Gastrocnemius medialis (tissue), 4 donors: ENCODE data around the gene ILDR2. TPM values are rescaled to one million over a fixed set of nuclear protein-coding genes. Genes with fewer than 3 reads are reported as not detected.

Experiments
- ATAC-seq, 2 donors: fragments of 150-250 bp; one replicate each; pipeline ENCODE4 v1.9.1; 2016
- DNase-seq, 2 donors: peaks; one replicate each; pipeline ENCODE4 v3.0.0-alpha.2; 2019
- H3K27ac ChIP-seq, 4 donors: fragments of 200-600 bp; sonication (generic); 1 replicate in 1 of 4; 2 replicates in 3 of 4; pipeline ENCODE4 v1.5.1; 2016 to 2018; ENCODE audit warnings: mild to moderate bottlenecking in 2 of 4, moderate library complexity in 1 of 4
- H3K27me3 ChIP-seq, 3 donors: fragments of 200-600 bp; sonication (generic) in 2 of 3; 1 replicate in 1 of 3; 2 replicates in 2 of 3; pipeline versions ENCODE4 v1.5.1 to v1.6.0; 2016 to 2019; ENCODE audit warnings: mild to moderate bottlenecking in 1 of 3, moderate library complexity in 1 of 3
- H3K36me3 ChIP-seq, 2 donors: fragments of 200-600 bp; sonication (generic) in 1 of 2; one replicate each; pipeline ENCODE4 v1.5.1; 2017 to 2018
- H3K4me1 ChIP-seq, 2 donors: fragments of 200-600 bp; sonication (generic) in 1 of 2; one replicate each; pipeline ENCODE4 v1.5.1; 2016 to 2017; ENCODE audit warnings: mild to moderate bottlenecking in 2 of 2
- H3K4me3 ChIP-seq, 4 donors: fragments of 200-600 bp; sonication (generic) in 3 of 4; 1 replicate in 1 of 4; 2 replicates in 3 of 4; pipeline ENCODE4 v1.5.1; 2016 to 2019; ENCODE audit warnings: mild to moderate bottlenecking in 2 of 4
- H3K9me3 ChIP-seq, 3 donors: fragments of 200-600 bp; sonication (generic) in 2 of 3; 1 replicate in 1 of 3; 2 replicates in 2 of 3; pipeline ENCODE4 v1.5.1; 2016 to 2019
- POLR2A ChIP-seq, 2 donors: fragments of 450-650 bp; IDR thresholded peaks; one replicate each; pipeline ENCODE4 v1.6.1; 2017; ENCODE audit warnings: antibody characterized with exemption in 2 of 2, mild to moderate bottlenecking in 2 of 2, moderate library complexity in 2 of 2
- in situ Hi-C, 4 donors: fragments of 200-750 bp; cut with MboI; loops; one replicate each; pipeline versions ENCODE4 v1.15.0 to v1.8.0; 2017; ENCODE audit warnings: low sequenced_read_pairs in 4 of 4
- intact Hi-C: fragments of 100-400 bp; cut with DNase I; formaldehyde crosslinking; loops from one replicate; pipeline ENCODE4 v1.15.1; 2023; ENCODE audit warnings: low total_unique reads
- total RNA-seq, 4 donors: library from RNA; depleted of rRNA; stranded (reverse); fragments of >200 nt; gene quantifications; one replicate each; pipeline versions ENCODE4 v1.1.0 to v1.2.3, GENCODE V29; 2016
- TF ChIP-seq, protein P1 (sequence below), 5 experiments: fragments of 450-650 bp in 3 of 5; fragments of 200-600 bp in 2 of 5; sonication (generic) in 2 of 5; IDR thresholded peaks in 4 of 5; conservative IDR thresholded peaks in 1 of 5; 1 replicate in 4 of 5; 2 replicates in 1 of 5; pipeline ENCODE4 v1.5.1; 2016 to 2019; ENCODE audit warnings: antibody characterized with exemption in 5 of 5, mild to moderate bottlenecking in 3 of 5, moderate library complexity in 3 of 5

The ILDR2 gene
- total RNA-seq, 4 donors from 2014 or later: 0.10 to 0.47 (median 0.25) TPM

DNA sequence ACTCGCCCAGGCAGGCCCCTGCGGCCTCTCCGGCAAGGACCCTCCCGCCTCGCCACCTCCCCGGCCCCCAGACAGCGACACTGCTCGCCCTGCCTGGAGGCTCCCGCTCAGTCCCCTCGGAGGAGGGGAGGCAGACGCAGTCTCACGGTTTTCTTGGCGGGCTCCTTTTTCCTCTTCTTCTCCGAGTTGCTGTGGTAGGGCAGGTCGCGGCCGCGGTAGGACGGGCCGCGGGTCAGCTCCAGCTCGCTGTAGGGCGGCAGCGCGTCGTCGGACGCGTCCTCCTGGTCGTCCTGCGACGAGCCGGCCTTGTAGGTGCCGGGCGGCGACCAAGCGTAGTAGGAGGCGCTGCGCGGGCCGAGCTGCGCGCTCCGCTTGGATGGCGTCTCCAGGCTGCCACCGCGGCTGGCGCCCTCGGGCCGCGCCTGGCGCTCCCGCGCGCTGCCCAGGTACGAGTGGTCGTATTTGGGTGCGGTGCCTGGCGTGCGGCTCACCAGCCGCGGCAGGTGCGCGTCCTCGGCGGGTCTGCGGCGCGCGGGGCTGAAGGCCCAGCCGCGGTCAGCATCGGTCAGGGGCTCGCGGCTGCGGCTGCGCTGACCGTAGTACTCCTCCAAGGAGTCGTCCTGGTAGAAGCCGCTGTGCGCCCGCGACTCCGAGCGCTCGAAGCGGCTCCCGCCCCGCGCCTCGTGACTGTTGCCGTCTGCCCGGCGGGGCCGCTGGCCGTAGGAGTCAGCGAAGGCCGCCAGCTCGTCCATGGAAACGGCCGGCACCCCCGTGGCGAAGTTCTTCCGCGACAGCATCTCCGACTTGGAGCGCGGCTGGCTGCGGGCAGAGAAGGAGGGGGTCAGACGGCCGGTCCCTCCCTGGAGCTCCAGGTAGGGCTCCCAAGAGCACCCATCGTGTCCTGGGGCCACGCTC is 54.5 kb downstream of the ILDR2 start:
- DNase-seq (no peak), ATAC-seq (no peak)
- Histone ChIP-seq H3K4me3 (peak overlapping the region in 3 of 4 donors; percentile 17 to 32 (median 24)), H3K36me3 (no peaks in the 10 kb centered on the region), H3K9me3 (no peaks in the 10 kb centered on the region), H3K4me1 (no peaks in the 10 kb centered on the region), H3K27ac (no peak overlapping the region), H3K27me3 (peaks cover 9 to 23% (median 22%) of the 10 kb centered on the region in 3 donors)
- intact Hi-C loops (no loop called here), in situ Hi-C loops (no loop called here)
- TF ChIP-seq, protein P1, sequence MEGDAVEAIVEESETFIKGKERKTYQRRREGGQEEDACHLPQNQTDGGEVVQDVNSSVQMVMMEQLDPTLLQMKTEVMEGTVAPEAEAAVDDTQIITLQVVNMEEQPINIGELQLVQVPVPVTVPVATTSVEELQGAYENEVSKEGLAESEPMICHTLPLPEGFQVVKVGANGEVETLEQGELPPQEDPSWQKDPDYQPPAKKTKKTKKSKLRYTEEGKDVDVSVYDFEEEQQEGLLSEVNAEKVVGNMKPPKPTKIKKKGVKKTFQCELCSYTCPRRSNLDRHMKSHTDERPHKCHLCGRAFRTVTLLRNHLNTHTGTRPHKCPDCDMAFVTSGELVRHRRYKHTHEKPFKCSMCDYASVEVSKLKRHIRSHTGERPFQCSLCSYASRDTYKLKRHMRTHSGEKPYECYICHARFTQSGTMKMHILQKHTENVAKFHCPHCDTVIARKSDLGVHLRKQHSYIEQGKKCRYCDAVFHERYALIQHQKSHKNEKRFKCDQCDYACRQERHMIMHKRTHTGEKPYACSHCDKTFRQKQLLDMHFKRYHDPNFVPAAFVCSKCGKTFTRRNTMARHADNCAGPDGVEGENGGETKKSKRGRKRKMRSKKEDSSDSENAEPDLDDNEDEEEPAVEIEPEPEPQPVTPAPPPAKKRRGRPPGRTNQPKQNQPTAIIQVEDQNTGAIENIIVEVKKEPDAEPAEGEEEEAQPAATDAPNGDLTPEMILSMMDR (IDR thresholded peaks at IDR 0.05 in 4 of 5, conservative IDR thresholded peaks at IDR 0.05 in 1 of 5): no peak
- TF ChIP-seq POLR2A (IDR thresholded peaks at IDR 0.05): no peak

DNA sequence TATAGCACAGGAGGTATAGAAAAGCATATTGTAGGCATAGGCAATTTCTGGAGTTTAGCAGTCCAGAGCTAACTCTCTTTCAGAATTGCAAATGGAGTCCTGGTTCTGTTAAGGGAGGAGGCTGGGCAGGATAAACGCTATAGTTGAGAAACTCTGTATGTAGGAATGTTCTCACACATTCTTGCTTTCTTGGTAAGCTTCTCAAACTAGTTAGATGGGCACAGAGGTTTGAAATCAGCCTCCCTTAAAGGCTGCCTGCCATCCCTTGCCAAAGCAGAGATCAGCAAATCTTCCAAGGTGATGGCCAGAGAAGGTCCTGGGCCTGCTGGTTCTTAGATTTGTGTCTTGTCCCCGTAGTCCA is 56.4 kb downstream of the ILDR2 start:
- ATAC-seq (no peak), DNase-seq (no peak)
- Histone ChIP-seq H3K4me3 (no peak overlapping the region), H3K9me3 (no peaks in the 10 kb centered on the region), H3K27ac (no peak overlapping the region), H3K27me3 (peaks cover 9 to 23% (median 22%) of the 10 kb centered on the region in 3 donors), H3K36me3 (no peaks in the 10 kb centered on the region), H3K4me1 (no peaks in the 10 kb centered on the region)
- intact Hi-C loops: no loop called here
- in situ Hi-C loops: loop anchor here in 3 of 4 donors (10.0 kb wide), 1 partner anchor 136 kb away; no protein-coding TSS in a partner anchor
- no peak for TF ChIP-seq POLR2A (IDR thresholded peaks at IDR 0.05)
- TF ChIP-seq, protein P1 (IDR thresholded peaks at IDR 0.05 in 4 of 5, conservative IDR thresholded peaks at IDR 0.05 in 1 of 5): no peak

DNA sequence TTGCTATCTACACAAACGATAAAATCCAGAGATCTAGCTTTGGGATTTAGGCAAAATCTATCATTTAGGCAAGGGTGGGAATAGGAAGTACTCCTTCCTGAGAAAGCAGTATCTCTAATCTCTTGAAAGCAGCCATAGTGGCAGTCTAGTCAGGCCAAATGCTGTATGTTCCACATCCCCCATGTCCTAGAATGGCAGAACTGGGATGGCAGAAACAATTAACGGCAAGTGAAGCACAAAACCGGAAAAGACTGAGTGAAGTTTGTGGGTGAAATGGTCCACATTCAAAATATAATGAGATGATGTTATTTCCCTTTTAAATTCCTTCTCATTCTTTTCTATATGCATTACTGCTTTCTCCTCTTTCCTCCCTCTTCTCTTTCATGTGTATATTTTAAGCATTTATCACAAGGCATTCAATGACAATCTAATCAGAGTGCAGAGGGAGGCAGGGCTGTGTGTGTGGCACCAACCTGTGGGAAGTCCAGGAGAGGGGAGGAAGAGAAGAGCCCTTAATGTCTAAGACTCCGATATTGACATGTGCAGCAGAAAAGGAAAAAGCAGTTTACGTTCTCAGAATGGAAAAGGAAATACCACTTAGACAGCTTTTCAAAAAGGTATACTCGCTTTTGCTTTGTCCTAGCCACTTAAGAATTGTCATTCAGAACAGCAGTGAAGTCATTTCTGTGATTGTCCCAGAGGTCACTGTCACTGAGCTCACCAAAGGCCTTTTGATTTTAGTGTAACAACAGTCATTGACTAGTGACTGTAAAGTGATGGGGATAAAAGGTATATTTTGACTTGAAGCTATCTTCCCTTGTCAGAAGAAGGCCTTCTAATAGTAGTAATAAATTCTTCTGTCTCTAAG is 57.0 kb downstream of the ILDR2 start:
- intact Hi-C loops: no loop called here
- DNase-seq (no peak), ATAC-seq (no peak)
- in situ Hi-C loops: loop anchor here in 3 of 4 donors (10.0 kb wide), 1 partner anchor 136 kb away; no protein-coding TSS in a partner anchor
- Histone ChIP-seq H3K36me3 (no peaks in the 10 kb centered on the region), H3K4me1 (no peaks in the 10 kb centered on the region), H3K27ac (no peak overlapping the region), H3K27me3 (peaks cover 9 to 23% (median 22%) of the 10 kb centered on the region in 3 donors), H3K4me3 (no peak overlapping the region), H3K9me3 (no peaks in the 10 kb centered on the region)
- TF ChIP-seq, protein P1 (IDR thresholded peaks at IDR 0.05 in 4 of 5, conservative IDR thresholded peaks at IDR 0.05 in 1 of 5): no peak
- no peak for TF ChIP-seq POLR2A (IDR thresholded peaks at IDR 0.05)

DNA sequence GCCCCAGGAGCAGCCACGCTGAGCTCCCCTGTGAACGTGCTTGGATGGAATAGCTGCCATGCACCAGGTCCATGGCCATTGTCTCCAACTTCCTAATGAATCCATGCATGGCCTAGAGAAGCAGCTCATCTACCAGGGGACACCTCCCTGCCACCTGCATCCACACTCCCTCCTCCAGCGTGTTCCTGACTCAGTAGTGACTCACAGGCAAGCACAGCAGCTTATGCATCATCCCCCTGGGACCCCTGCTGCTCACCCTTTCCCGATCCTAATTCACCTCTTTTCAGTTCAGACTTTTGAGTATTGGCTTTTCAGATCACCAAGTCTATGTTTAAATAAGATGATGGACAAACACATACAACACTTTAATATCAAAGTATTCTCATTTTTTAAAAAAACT is 59.4 kb downstream of the ILDR2 start:
- ATAC-seq (no peak), DNase-seq (no peak)
- in situ Hi-C loops: loop anchor here in 3 of 4 donors (10.0 kb wide), 1 partner anchor 139 kb away; no protein-coding TSS in a partner anchor
- Histone ChIP-seq H3K27me3 (peaks cover 9 to 17% (median 14%) of the 10 kb centered on the region in 3 donors), H3K4me3 (no peak overlapping the region), H3K27ac (no peak overlapping the region), H3K9me3 (no peaks in the 10 kb centered on the region), H3K36me3 (no peaks in the 10 kb centered on the region), H3K4me1 (no peaks in the 10 kb centered on the region)
- TF ChIP-seq, protein P1 (IDR thresholded peaks at IDR 0.05 in 4 of 5, conservative IDR thresholded peaks at IDR 0.05 in 1 of 5): no peak
- no peak for TF ChIP-seq POLR2A (IDR thresholded peaks at IDR 0.05)
- intact Hi-C loops: no loop called here
